GM18499 (cell line): ENCODE results near the gene PHKA2.
A peak's percentile ranks its signal among the peaks of the same experiment; 100 is the strongest.
"Not testable (repeated sequence)": the region's sequence is repeated elsewhere in the genome, so short reads cannot be mapped to it uniquely, and the experiment has no call there.

Experiments used
- ATAC-seq: cut with Tn5 transposase; IDR thresholded peaks from one replicate; pipeline ENCODE4 v1.9.1; 2021; ENCODE audit warnings: moderate number of reproducible peaks; ENCODE audit not compliant: insufficient read depth, unreplicated experiment

The PHKA2 gene, protein sequence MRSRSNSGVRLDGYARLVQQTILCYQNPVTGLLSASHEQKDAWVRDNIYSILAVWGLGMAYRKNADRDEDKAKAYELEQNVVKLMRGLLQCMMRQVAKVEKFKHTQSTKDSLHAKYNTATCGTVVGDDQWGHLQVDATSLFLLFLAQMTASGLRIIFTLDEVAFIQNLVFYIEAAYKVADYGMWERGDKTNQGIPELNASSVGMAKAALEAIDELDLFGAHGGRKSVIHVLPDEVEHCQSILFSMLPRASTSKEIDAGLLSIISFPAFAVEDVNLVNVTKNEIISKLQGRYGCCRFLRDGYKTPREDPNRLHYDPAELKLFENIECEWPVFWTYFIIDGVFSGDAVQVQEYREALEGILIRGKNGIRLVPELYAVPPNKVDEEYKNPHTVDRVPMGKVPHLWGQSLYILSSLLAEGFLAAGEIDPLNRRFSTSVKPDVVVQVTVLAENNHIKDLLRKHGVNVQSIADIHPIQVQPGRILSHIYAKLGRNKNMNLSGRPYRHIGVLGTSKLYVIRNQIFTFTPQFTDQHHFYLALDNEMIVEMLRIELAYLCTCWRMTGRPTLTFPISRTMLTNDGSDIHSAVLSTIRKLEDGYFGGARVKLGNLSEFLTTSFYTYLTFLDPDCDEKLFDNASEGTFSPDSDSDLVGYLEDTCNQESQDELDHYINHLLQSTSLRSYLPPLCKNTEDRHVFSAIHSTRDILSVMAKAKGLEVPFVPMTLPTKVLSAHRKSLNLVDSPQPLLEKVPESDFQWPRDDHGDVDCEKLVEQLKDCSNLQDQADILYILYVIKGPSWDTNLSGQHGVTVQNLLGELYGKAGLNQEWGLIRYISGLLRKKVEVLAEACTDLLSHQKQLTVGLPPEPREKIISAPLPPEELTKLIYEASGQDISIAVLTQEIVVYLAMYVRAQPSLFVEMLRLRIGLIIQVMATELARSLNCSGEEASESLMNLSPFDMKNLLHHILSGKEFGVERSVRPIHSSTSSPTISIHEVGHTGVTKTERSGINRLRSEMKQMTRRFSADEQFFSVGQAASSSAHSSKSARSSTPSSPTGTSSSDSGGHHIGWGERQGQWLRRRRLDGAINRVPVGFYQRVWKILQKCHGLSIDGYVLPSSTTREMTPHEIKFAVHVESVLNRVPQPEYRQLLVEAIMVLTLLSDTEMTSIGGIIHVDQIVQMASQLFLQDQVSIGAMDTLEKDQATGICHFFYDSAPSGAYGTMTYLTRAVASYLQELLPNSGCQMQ

DNA sequence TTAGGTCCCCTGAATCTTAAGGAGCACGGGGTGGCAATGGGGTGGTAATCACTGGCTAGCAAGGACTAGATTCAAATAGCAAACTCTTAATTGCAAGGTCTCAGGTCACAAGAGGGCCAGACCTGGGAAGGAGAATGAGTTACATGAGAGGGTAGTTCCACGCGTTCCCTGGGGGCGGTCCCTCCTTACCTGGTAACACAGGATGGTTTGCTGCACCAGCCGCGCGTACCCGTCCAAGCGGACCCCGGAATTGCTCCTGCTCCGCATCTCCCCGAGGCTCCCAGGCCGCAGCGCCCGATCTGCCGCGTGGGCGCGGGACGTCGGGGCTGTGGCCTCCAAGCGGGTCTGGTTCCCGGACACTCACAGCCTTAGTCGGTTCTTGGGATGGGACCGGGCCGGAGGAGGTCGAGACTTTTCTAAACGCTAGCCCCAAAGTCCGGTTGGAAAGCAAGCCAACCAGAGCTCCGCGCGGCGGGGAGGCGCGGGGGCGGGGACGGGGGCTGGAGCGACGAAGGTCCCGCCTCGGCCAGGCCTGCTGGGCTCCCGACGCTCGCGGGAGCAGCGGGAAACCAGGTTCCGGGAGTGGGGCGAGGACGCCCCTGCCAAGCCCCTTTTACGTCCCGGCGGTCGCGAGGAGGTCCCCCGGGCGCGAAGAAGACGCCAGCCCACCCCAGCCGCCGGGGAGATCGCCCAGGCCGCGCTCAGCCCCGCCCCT is at the start of gene PHKA2:
Gene PHKA2, minus strand, starts transcription at position 449 of the 715 bp plus-strand sequence. Its CDS starts 182 bp downstream, at position 267.
- peak; percentile 11 for ATAC-seq

DNA sequence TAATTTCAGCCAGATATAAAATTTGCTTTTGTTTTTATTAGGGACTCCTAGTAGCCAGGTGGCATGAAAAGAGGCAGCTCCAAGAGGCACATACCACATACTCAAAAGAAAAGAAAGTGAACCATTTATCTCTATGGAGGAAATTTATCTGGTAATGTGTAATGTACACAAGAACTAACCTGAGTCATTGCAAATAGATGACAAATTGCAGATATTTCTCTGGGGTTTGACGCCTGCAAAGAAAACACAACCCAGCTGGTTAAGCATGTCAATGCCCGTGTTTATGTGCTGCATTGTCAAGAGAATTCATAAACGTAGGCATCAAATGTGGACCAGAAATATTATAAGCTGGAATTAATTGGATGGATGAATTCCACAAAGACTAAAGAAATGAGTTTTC is 46.9 kb upstream of the PHKA2 start:
- ATAC-seq: no peak

DNA sequence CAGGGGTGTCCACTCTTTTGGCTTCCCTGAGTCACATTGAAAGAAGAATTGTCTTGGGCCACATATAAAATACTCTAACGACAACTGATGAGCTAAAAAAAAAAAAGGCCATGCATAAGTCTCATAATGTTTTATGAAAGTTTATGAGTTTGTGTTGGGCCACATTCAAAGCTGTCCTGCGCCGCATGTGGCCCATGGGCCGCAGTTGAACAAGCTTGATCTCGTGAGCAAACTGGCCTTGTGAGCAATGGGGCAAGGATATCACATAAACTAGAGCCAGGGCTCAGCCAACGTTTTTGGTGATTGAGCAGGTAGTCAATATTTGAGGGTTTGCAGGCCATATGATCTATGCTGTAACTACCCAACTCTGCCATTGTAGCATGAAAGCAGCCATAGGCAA is 44.6 kb upstream of the PHKA2 start:
- ATAC-seq: no peak

DNA sequence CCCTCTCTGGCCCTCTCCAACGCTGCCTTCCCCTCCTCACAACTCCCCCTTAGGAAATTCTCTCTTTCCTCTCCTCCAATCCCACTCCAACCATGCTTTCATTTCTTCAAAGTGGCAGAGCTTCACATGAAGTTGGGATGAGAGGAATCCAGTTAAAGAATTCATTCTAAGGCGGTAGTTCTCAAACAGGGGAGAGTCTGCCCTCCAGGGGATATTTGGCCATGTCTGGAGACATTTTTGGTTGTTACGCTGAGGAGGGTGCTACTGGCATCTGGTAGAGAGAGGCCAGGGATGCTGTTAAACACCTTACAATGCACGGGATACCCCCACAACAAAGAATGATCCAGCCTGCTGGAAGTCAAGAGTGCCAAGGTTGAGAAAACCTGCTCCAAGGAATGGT is 40.5 kb upstream of the PHKA2 start:
- ATAC-seq: no peak

DNA sequence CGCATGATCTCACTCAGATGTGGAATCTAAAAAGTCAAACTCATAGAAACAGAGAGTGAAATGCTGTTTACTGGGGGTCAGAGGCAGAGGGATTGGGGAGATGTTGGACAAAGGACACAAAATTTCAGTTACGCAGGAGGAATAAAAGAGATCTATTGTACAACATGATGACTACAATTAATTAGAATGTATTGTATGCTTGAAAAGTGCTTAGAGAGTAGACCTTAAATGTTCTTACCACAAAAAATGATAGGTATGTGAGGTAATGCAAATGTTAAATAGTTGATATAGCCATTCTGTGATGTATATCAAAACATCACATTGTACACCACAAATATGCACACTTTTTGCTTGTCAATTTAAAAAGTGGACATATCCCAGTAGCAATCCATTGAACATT is 36.1 kb upstream of the PHKA2 start:
- ATAC-seq: no peak

DNA sequence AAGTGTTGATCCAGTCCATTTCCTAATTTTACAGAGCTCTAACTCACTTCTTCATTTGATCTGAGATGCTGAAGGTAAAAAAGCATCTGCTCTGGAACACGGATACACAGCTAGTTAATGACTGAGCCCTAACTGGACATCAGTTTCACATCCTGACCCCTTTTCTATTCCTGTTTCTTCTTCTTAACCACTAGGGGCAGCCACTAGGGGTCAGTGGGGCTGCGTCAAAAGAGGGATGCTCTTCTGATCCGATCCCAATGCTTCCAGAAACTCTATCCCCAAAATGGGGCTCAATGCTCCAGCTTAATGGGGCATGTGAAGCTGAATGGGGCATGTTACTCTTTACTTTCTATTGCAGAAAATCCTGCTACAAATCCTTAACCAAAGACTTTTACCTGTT is 33.4 kb upstream of the PHKA2 start:
- no peak for ATAC-seq

DNA sequence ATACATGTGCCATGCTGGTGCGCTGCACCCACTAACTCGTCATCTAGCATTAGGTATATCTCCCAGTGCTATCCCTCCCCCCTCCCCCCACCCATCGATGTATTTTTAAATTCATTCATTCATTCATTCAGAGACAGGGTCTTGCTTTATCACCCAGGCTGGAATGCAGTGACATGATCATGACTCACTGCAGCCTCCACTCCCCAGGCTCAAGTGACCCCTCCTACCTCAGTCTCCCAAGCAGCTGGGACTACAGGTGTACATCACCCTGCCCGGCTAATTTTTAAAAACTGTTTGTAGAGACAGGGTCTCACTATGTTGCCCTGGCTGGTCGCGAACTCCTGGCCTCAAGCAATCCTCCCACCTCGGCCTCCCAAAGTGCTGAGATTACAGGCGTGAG is 32.7 kb upstream of the PHKA2 start:
- ATAC-seq: not testable (repeated sequence)

DNA sequence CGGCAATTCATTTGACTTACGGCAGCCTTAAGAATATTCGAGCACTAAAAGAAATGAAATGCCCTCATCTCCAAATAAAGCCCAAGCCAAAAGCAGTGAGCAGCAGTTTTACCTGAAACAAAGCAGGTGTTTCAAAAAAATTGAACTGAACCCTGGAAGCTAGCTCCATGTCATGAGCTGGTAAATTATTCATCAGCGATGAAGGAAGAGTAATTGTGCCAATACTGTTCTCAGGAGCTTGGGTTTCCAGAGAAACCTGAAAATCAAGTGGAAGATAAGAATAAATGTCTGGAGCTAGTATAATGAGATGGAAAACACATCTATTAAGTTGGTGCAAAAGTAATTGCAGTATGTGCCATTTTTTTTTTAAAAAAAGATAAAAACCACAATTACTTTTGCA is 24.0 kb upstream of the PHKA2 start:
- no peak for ATAC-seq

DNA sequence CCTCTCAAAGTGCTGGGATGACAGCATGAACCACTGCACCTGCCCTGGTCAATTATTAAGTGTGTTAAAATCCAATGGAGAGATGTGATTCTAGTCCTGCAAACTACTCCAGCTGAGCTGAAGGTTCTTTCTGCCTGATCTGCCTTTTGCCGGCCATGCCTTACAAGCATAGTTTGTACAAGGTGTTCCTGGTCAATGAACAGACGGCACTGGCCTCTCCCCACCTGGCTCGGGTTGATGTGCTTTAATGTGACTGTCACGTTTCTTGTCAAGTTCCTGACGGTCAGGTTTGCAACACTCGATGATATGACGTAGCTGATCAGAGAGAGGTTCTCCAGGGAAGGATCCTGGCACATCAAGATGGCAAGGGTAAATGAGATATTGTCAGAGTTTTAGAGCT is 23.1 kb upstream of the PHKA2 start:
- ATAC-seq: no peak

DNA sequence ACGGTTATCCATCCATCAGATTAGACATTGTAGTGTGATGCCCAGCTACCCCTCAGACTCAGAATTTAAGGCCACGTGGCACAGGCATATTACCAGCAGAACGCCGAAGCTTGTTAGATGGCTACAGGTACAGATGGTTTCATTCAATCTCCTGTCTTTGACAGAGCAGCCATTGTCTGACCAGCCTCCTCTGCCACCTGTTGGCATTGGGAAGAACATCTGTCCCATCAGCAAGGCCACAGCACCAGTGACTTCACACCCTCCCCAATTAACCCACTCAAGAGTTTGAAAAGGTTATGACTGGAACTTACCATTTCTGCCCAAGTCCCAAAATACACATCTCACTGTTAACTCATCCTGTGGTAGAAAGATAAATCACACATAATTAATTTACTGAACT is 22.0 kb upstream of the PHKA2 start:
- ATAC-seq: no peak

DNA sequence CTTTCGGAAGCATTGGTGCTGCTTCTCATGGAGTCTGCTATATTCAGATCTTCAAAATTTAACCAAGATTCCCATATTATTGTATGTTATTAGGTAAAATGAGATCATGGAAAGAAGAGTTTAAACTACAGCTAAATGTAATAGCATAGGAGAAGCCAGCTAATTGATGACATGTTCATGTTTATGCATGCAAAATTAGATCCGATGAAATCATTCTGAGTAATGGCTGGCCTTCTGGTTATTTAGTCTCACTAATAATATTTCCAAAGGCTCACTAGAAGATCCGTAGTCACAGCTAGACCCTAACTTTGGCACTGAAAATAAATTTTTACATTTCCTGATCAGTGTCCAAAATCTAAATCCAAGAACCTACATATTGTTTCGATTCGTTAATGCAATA is 19.8 kb upstream of the PHKA2 start:
- no peak for ATAC-seq

DNA sequence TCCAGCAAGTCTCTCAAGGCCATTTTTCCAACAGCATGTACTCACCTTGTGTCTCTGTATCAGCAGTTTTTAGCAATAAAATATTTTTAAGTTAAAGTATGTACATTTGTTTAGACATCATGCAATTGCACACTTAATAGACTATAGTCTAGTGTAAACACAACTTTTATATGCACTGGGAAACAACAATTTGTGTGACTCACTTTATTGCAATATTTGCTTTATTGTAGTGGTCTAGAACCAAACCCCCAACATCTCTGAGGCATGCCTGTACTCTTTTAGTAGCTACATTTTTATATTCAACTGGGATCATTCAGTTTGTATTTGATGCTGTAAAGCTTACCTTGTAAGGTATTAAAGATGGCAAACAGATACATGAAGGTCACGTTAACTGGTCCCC is 14.7 kb upstream of the PHKA2 start:
- ATAC-seq: no peak

DNA sequence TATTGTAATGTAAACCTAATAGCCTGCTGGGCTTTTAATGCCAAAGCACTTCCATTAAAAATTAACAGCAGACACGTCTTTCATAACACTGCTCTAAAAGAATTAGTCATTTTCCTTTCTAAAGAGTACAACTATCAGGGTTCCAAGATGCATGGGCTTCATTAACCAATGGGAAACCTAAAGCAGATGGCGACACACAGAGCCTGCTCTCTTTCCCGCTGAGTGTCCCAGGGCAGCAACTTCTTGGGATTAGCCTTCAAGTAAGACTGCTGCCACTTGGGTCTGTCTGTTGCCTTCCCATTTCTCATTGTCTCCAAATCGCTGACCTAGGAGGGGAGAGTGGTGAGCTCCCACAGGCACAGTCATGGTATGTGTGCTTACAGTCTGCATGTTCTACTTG is 14.0 kb upstream of the PHKA2 start:
- no peak for ATAC-seq

DNA sequence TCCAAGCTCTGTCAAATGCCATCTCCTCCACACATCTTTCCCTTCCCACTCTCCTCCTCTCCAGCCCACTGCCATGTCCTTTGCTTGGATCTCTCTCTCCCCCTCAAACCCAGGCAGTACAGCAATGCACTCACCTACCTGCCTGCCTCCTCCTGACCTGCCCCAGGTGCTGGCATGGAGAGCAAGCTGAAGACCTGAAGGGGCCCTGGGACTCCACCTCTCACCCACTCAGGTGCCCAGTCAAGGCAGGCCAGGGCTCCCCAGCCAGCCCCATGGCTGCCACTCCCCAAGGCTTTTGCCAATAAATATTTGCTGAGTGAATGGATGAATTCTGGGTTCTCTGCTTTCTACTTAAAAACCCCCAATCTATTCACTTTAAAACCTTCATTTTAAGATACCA is 12.6 kb upstream of the PHKA2 start:
- ATAC-seq: no peak

DNA sequence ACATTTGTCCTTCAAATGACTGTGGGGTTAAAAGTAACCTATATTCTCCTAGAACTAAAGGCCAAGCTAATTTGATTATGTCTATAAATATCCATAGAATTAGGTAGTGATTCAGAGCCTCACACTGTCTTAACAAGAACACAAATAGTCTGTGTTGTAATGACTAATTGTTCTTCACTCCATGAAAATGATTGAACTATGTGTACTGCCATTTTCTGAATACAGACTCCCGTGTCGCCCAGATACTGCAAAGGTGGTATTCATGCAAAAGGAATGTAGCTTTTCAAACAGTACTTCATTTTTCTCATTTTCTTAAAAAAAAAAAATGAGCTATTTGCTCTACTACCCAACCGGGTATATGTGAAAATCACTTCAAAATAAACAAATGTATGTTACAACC is 11.3 kb upstream of the PHKA2 start:
- ATAC-seq: no peak

DNA sequence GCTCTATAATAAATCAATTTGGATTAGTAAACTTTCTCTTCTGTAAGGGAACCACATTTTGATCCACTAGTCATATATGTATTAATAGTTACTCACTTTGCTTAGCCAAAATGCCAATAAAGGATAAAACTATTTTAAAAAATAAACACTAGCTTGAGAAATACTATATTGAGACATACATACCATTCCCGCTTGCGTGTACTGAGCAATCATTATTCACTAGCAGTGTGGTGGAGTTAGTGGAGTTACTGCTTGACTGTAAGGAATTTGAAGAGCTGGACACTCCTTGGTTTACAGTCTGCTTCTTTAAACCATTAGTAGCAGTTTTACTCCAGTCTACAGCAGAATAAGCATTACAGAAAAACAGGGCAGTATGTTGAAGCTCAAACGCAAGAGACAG is 10.8 kb upstream of the PHKA2 start:
- ATAC-seq: no peak

DNA sequence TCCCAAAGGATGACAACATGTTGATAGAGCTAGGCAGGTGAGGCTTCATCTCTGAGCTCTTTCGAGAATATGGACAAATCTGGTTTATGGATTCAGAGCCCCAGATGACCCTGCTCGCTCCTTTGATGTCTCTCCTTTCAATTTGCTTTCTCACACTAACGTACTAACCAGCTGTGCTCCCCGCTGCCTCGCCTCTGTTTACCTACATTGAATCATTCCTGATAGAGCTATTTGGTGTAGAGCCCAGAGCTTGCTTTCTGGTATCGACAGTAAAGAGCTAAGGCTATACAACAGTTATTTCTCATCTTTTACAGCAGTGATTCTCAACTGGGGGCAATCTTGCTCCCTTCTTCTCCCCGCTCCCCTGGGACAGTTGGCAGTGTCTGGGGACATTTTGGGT is 8.9 kb upstream of the PHKA2 start:
- ATAC-seq: no peak

DNA sequence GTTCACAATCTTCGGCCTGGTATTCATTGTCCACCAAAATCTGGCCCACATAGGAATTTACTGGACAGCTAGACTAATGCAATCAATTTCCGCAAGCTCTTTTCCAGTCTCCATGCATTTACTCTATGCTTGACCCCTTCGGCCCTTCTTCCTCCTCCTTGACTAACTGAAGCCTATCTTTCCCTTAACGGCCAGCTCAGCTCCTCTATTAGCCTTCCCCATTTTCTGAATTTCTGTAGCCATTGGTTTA is 1.2 kb upstream of the PHKA2 start:
- no peak for ATAC-seq

DNA sequence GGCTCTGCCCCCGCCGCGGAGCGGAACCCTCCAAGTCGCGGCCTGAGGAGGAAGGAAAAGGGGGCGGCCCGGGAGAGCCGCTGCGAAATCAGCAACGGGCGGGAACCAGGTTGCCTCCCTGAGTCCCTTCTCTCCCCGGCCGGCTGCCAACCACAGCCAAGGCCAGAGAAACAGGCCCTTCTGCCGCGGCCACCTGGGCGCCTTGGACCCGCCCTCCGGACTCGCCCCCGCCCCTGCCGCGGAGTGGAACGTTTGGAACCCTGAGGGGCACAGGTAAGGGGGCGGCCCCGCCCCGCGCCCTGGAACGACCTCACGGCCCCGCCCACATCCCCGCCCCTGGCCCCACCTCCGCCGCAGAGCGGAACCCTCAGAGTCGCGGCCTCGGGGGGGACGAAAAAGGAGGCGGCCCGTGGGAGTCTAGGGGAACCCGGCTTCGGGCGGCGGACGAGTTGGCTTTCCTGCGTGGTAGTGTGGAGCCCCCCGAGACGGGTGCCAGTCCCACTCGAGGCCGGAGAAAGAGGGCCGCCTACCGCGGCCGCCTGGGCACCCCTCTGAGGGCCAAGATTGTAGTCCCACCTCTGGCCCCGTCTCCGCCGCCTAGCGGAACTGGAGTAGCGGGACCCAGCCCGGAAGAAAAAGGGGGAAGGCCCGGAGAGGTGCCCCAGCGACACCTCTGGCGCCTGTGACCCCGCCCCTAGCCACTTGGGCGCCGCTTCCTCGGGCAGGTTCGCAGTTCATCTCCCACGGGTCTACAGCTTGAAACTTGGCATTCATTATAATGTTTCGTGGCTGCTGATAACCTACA is 669 bp upstream of the PHKA2 start:
- peak; percentile 63 for ATAC-seq
